HG03575 (cell line): ENCODE results near the gene RPL10.
"Not testable (repeated sequence)": the region's sequence is repeated elsewhere in the genome, so short reads cannot be mapped to it uniquely, and the experiment has no call there.

ENCODE experiments used
- ATAC-seq: cut with Tn5 transposase; IDR thresholded peaks from one replicate; pipeline ENCODE4 v1.9.1; 2021; ENCODE audit not compliant: unreplicated experiment, insufficient number of reproducible peaks, low FRiP score; ENCODE audit errors: extremely low read depth

The RPL10 gene

DNA sequence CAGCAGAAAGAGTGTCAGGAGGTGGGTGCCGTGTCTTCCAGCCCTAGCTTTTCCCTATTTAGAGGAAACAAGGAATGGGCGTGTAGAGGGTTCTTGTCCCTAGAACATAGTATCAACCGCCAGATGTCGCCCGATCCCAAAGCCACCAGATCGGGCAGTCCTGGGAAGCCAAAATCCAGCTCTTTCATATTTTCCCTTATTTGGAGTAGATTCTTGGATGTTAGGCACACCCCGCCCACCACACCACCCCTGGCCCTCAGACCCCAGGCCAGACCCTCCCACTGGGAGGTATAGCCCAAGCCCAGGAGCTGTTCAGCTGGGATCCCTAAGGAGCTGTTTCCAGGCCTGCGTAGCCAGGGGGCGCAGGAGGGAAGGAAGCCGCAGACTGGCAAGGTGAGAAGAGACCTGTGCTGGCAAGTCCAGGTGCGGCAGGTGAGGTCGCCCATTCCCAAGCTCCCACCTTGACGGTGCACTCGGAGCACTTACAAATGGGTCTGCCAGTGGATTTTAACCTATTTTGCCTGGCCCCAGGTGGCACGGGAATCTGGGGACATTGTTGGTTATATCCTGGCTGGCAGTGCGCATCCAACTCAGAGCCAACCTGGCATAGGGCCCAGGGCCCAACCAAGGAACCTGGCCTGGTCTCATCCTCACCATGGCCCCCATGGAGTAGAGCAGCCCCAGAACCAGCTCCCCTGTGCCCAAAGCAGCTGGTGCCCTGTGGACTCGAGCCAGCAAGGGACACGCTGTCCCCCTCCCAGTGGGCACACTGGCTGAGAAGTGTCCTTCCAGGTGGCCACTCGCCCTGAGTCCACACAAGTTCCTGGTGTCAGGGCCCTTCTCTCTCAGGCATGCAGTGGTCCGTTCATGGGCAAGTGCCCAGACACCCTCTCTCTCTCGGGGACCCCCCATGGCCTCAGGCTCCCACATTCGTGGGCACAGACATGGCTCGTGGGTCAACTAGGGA lies 24.6 kb upstream of the RPL10 start:
- no peak for ATAC-seq

DNA sequence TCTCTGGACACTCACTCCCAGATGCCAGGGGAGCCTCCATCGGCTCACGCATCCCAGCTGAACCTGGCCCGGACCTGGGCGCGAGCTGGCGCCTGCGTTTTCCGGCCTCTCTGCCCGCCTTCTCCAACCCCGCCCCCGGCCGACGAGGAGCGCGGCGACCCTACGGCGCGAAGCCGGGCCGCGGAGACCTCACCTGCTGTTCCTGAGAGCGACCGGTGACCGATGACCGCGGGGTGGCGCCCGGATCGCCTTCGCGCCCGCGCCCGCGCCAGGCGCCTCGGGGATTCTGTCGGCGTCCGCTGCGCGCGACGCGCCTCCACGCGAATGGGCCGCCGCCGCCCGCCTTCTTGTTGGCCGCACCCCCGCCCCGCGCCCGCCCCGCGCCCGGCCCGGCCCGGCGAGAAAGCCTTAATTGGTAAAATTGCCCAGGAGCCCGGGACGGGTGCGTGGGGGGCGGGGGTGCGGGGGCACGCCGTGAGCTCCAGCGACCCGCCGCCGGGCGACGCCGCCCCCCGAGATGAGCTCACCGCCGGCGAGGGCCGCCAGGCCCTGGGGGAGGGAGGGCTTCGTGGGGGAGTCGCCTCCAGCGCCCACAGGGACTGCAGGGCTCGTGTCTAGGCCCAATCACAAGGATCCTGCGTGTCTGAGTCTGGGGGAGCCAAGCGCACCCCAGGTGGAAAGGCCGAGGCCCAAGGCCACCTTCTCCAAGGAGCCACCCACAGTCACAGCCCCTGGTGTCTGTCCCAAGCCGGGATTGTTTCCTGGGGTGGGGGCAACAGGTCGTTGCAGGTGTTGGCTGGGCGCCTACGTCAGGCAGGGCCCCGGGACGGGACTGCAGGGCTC lies 23.6 kb upstream of the RPL10 start, which contains the start of gene FLNA:
TSS of gene FLNA (minus strand) at position 322 of the 843 bp plus-strand sequence. CDS start 3,389 bp downstream, outside the sequence.
- no peak for ATAC-seq

DNA sequence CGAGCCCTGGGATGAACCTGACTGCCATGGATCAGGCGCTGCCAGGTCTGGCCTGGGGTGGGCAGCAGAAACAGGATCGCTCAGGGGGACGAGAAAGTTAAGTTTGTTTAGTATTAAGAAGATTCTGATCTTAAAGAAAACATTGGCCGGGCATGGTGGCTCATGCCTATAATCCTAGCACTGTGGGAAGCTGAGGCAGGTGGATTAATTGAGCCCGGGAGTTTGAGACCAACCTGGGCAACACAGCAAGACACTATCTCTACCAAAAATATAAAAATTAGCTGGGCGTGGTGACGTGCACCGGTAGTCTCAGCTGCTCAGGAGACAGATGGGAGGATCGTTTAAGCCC lies 23.0 kb upstream of the RPL10 start:
- no peak for ATAC-seq

DNA sequence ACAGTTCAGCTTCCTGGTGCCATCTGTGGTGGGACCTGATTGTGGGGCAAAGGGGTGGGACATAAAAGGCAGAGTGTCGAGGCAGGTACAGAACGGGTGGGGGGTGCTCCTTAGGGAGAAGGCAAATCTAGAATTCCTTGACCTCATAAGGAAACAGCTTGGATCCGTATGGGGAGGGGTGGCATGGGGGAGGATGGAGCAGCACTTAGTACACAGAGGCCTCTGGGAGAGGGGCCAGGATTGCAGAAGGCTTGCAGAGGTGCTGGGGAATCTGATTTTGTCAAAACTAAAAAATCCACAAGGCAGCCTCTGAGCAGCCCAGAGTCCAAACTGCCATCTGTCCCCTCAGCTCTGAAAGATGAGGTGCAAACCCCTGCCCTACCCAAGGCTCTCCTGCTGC lies 21.4 kb upstream of the RPL10 start:
- no peak for ATAC-seq

DNA sequence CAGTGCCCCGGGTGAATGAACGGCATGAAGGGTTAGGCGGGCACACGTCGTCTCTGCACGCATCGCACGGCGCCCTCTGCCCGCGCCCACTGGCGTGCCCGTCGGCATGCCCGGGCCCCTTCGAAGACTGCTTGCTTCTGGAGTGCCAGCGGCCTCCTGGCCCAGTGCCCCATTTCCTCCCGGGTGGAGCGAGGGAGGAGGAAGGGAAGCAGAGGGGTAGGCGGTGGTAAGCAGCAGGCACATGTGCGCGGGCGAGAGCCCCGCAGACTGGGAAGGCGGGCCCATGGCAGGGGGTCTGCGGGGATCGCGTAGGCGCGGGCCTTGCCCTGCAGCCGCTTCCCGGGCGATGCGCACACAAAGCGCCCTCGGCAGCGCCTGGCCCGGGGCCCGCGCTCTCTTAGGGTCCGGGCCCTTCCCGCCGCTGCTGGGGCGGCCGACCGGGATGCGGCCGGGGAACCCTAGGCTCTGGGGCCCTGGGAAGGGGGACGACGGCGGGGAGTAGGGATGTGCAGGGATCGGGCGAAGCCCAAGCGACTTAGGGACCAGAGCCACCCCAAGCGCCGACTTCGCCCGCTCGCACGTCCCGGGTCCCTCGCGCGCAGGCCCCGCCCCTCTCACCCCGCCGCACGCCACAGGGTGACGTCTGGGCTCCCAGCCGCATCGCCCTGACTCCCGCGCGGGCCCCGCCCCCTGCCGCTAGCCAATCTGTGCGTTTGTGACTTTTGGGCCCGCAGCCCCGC lies 19.9 kb upstream of the RPL10 start:
- ATAC-seq, result no peak

DNA sequence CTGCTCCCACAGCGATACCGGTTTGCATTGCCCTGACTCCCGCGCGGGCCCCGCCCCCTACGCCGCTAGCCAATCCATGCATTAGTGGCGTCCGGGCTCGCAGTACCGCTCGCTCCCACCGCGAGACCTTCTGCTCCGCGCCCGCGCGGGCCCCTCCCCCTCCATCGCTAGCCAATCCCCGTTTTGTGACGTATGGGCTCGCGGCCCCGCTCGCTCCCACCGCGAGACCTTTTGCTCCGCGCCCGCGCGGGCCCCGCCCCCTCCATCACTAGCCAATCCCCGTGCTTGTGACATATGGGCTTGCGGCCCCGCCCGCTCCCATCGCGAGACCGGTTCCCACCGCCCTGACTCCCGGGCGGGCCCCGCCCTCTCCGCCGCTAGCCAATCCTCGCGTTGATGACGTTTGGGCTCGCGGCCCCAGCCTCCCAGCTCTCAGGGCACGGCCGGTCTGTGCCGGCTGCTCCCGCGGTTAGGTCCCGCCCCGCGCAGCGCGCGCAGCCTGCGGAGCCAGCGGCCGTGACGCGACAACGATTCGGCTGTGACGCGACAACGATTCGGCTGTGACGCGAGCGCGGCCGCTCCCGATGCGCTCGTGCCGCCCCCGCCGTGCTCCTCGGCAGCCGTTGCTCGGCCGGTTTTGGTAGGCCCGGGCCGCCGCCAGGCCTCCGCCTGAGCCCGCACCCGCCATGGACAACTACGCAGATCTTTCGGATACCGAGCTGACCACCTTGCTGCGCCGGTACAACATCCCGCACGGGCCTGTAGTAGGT lies 19.2 kb upstream of the RPL10 start, which contains the start of gene EMD:
TSS of gene EMD (plus strand) at position 497 of the 770 bp plus-strand sequence. CDS start at position 687, 190 bp downstream.
- ATAC-seq, result peak; percentile 64

DNA sequence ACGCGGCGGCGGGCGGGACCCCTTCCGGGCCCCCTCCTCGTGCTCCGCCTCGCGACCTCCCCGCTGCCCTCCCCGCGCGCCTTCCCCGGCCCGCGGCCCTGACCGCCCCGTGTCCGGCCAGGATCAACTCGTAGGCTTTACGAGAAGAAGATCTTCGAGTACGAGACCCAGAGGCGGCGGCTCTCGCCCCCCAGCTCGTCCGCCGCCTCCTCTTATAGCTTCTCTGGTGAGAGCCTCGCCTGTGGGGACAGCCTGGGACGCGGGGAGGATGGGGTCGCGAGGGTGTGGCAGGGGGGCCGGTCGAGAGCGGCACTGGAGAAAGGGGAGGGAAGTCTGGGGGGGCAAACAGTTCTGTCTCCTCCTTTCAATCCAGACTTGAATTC lies 18.6 kb upstream of the RPL10 start:
- no peak for ATAC-seq

DNA sequence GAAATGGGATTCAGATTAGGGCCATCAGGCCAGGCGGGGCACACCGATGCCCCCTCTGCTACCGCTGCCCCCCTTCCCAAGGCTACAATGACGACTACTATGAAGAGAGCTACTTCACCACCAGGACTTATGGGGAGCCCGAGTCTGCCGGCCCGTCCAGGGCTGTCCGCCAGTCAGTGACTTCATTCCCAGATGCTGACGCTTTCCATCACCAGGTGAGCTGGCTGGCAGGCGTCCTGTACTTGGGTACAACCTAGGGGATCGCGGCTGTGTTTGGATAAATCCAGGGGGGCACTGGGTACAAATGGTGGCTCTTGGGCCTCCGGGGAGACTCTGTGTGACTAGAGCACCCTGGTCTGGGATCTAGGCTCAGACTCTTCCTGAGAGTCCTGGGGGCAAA lies 18.0 kb upstream of the RPL10 start:
- no peak for ATAC-seq

DNA sequence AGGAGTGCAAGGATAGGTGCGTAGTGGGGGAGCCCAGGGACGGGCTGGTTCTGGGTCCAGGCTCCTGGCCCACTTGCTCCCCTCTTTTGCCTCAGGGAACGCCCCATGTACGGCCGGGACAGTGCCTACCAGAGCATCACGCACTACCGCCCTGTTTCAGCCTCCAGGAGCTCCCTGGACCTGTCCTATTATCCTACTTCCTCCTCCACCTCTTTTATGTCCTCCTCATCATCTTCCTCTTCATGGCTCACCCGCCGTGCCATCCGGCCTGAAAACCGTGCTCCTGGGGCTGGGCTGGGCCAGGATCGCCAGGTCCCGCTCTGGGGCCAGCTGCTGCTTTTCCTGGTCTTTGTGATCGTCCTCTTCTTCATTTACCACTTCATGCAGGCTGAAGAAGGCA lies 17.4 kb upstream of the RPL10 start:
- no peak for ATAC-seq

DNA sequence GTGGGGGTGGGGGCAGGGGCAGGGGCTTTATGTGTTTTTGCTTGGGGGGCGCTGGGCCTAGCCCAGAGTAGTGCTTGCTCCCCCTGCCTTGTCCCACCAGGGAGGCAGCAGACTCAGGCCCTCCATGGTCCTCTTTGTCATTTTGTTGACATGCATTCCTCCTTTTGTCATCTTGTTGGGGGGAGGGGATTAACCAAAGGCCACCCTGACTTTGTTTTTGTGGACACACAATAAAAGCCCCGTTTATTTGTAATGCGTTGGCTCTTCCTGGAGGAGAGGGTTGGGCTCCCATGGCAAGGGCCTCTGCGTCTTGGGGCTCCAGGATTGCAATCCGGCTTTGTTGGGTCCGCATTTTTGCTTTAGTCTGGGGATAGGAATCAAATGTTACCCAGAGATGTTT lies 16.9 kb upstream of the RPL10 start:
- ATAC-seq, result no peak

DNA sequence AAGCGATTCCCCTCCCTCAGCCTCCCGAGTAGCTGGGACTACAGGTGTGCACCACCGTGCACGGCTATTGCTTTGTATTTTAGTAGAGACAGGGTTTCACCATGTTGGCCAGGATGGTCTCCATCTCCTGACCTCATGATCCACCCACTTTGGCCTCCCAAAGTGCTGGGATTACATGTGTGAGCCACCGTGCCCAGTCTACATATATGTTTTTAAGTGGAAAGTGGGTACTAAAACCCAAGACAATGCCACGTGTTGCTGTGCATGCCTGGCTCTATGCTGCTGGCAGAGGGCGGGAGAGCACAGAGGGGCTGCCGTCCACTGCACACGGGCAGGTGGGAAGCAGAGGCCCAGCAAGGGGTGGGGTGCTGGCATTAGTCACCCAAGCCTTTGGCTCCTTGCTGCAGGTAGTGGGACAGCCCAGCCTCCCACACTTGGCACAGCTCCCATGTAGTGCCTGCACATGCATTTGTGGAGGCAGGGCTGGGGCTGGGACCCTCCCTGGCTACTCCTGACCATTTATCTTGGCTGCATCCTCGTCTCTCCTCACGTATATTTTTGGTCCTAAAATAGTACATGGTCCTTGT lies 15.6 kb upstream of the RPL10 start:
- no peak for ATAC-seq

DNA sequence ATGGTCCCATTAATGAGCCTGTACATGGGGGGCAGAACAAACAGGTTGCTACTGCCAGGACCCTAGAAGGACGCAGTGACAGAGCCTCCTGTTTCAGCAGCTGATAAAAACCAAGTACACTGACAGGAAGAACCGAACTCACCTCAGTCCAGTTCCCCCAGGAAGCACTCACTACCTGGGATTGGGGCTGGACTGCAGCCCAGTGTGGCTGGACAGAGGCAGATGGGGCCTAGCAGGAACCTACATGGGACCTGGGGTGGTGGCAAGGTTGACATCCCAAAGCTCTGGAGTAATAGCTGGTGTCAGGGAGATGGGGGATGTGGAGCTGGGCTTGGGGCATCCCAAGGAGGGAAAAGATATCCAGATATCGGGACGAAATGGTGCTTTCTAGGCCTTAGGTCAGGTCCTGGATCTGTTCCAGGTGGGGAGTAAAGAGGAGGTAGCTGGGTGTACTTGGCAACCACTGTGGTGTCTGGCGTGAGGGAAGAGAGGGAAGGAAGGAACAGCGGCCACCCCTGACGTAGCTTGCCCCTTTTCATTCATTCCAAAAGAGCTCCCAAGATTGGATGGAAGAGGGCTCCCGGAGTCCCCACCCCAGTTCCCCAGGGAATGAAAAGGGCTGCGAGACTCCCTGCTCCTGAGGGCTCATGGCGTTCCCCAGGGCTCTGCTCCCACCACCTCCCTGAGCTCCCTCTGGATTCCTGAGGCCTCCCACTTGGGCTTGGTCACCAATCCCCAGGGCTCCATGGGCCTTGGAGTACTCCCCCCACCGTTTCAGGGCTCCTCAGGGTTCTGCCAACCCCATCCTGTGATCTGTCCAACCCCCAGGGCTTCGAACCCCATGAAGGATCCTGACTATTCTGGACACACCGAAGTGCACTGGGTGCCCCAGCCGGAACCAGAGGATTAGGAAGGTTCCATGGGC lies 14.6 kb upstream of the RPL10 start:
- ATAC-seq, result no peak

DNA sequence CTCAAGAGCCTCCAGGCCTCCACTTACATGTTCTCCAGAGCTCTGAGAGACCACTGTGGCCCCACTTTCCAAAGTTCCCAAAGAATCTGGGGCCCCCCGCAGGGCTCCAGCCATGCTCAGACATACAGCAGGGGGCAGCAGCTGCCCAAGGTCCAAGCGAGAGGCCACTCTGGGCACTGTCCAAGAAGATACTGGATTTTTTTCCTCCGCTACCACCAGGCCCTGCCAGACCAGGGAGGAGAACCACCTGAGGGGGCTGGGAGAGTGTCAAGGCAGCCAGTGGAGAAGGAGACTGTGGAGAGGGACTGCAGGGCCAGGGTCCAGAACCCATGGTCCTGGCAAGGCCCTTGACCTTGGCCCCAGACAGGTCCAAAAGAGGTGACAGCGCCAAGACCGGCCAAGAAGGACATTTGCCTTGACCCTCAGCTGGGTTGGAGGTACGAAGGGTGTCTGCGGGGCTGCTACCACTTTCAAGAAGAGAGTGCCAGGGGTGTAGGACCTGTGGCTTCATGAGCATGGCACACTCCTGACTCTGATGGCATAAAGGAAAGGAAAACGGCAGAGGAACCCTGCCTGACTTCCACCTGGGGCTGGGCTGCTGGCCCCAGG lies 13.8 kb upstream of the RPL10 start:
- ATAC-seq, result no peak

DNA sequence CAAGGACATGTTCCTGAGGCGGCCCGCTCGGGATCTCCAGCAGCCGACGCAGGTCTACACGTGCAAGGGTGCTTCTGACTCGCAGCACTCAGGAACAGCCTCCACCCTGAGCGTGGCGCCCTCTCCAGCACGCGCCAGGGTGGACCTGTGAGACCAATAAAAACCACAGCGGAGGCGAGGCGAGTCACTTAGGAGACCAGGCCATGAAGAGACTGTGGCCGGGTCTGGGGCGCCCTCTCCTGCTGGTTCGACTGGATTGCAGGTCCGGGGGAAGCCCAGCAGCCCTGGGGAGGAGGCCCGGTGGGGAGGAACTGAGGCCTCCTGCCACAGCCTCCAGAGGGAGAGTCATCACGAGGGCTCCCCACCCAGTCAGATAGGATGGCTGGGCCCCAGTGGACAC lies 10.1 kb upstream of the RPL10 start:
- ATAC-seq, result not testable (repeated sequence)

DNA sequence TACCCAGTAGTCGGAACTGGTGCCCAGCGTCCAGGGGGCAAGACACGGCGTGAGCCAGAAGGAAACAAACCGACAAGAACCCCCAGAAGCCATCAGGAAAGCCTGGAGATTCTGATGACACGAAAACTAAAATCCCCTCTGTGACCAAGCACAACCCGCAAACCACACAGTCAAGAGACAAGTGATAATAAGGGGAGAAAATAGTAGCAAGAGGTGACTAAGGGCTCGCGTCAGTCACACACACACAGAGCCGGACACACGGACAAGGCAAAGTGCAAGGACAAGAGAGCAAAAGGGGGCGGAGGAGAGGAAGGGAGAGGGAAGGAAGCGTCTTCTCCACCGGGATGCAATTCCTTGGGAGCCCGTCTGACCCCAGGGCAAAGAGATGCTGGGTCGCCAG lies 9.5 kb upstream of the RPL10 start:
- ATAC-seq, result not testable (repeated sequence)

DNA sequence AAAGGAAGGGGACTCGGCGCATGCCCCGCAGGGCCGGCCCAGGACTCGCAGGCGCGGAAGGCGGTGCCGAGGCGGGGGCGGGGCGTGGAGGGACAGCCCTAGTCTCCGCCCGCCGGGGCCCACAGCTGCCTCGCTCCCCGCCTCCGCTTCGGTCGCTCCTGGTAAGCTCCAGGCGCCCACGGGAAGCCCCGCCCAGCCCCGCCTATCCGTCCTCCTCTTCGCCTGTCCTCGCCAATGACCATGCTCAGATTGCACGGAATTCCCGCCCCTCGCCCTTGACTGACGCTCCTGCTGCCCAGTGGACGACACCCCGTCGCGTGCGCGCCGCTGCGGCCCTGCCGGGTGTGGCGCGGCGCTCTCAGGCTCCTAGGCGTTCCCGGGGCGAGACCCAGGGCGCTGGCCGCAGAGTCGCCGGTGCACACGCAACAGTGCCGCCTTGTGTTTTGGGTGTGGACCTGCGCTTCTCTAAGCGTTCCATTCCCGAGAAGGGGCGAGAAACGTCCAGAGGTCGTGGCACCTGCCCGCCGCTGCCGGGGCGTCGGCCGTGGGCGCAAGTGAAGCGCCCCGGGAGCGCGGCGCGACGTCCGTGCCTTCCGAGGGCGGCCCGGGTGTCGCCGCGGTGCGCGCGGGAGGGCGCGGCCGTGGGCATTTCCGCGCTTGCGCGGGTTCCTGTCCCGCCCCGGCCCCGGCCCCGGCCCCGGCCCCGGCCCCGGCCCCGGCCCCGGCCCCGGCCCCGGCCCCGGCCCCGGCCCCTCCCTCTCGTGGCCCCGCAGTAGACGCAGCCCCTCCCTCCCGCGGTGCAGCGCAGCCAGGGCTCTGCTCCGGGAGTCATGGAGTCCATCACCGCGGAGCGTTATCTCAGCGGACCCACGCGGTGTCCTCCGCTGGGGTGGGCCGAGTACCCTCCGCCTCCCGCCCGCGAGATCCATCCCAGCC lies 8.1 kb upstream of the RPL10 start:
- not testable (repeated sequence) for ATAC-seq
